ENCODE data around the gene ITGB4.
A peak's percentile ranks its signal among the peaks of the same experiment; 100 is the strongest.

Gene ITGB4

DNA sequence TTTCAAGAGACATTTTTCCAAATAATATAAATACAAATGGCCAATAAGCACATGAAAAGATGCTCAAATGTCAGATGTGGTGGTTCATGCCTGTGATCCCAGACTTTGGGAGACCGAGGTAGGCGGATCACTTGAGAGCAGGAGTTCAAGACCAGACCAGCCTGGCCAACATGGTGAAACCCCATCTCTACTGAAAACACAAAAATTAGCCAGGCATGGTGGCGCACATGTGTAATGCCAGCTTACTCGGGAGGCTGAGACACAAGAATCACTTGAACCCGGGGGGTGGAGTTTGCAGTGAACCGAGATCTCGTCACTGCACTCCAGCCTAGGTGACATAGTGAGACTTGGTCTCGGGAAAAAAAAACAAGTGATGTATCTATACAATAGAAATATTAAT is 46.6 kb downstream of the ITGB4 start:
- H3K4me3 ChIP-seq (ENCODE audit: control insufficient read depth, low read depth, low read length), result no peak overlapping the region
- TF ChIP-seq, protein P1, sequence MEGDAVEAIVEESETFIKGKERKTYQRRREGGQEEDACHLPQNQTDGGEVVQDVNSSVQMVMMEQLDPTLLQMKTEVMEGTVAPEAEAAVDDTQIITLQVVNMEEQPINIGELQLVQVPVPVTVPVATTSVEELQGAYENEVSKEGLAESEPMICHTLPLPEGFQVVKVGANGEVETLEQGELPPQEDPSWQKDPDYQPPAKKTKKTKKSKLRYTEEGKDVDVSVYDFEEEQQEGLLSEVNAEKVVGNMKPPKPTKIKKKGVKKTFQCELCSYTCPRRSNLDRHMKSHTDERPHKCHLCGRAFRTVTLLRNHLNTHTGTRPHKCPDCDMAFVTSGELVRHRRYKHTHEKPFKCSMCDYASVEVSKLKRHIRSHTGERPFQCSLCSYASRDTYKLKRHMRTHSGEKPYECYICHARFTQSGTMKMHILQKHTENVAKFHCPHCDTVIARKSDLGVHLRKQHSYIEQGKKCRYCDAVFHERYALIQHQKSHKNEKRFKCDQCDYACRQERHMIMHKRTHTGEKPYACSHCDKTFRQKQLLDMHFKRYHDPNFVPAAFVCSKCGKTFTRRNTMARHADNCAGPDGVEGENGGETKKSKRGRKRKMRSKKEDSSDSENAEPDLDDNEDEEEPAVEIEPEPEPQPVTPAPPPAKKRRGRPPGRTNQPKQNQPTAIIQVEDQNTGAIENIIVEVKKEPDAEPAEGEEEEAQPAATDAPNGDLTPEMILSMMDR (conservative IDR thresholded peaks at IDR 0.05; ENCODE audit: control insufficient read depth, insufficient read depth, low read depth, low read length), result no peak
- DNase-seq (ENCODE audit: low read depth), result no peak

DNA sequence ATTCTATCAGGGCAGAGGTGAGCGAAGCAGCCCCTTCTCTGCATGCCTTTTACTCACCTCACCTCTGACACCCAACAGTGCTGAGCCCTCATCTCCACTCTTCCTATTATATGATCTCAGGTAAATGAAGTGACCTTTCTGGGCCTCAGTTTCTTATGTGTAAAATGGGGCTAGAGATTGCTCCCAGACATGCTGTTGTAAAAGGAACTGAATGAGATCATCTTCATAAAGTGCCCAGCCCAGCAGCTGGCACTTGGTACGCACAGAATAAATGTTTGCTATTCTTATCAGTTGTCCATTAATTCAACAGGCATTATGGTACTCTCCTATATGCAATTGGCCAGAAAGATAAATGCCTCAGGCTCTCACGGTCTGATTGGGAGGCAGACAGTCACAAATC is 48.3 kb downstream of the ITGB4 start:
- no peak for DNase-seq (ENCODE audit: low read depth)
- H3K4me3 ChIP-seq (ENCODE audit: control insufficient read depth, low read depth, low read length), result no peak overlapping the region
- TF ChIP-seq, protein P1 (conservative IDR thresholded peaks at IDR 0.05; ENCODE audit: control insufficient read depth, insufficient read depth, low read depth, low read length), result no peak

DNA sequence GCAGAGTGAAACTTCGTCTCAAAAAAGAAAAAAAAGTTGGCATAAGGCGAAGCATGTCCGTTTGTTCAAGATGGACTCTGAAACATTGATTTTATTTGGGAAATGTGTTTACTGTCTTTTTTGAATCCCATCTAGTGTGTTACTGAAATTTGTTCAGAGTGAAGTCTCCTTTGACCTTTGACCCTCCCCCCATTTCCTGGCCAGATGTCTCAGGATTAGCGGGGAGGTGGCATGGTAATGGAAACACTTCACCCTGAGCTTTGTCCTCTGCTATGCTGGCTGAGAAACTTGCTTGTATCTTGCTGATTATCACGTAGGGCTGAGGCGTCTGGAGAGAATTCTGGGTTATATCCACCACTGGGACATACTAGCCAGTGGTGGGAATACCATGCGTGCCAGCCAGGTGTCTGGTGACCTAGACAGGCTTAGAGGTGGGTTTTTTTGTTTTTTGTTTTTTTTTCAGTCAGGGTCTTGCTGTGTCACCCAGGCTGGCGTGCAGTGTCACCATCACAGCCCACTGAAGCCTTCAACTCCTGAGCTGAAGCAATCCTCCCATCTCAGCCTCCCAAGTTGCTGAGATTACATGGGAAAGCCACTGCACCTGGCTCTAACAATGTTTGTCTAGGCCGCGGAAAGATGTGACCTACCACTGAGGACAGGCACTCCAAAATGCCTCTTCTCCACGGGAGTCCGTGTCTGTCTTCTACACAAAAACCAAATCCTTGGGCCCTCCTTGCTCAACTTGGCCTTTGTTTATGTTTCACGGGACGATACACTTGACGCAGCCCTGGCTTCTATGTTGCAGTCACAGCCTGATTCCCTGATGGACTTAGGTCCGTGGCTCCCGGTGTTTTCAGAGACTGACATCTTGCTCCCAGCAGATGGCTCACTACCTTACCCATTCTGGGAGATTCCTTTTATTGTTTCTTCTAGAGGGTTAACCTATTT is 50.3 kb downstream of the ITGB4 start:
- TF ChIP-seq, protein P1 (conservative IDR thresholded peaks at IDR 0.05; ENCODE audit: control insufficient read depth, insufficient read depth, low read depth, low read length), result peak; percentile 26
- peak; percentile 46 for DNase-seq (ENCODE audit: low read depth)
- no peak overlapping the region for H3K4me3 ChIP-seq (ENCODE audit: control insufficient read depth, low read depth, low read length)

DNA sequence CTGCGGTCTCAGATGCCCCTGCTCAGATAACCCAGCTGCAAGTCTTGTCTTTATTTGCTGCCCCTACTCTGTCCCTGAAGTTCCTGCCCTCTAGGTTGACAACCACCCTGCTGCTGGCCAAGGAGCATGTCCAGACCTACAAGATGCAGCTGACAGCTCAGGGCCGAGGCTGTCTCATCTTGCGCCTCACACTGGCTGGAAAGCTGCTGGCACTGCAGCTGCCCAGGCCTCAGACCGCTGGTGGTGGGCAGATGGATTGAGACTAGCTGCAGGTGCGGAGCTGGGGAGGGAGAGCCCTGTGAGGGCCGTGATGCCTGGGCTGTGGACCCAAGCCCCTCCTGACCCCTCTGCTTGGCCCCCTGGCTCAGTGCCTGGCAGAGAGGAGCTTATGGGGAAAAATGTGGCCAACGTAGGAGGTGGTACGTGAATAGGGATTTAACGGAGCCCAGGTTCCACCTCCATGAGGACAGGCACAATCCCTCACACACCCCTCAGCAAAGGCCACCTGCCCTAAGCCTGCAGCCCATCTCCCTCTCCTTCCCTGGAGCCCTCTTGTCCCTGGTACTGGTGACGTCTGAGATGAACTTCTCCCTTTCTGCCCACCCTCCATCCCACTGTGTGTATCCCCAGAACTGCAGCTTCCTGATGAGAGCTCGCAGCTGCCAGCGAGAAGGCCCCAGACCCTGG is 52.0 kb downstream of the ITGB4 start:
- TF ChIP-seq, protein P1 (conservative IDR thresholded peaks at IDR 0.05; ENCODE audit: control insufficient read depth, insufficient read depth, low read depth, low read length), result no peak
- no peak for DNase-seq (ENCODE audit: low read depth)
- H3K4me3 ChIP-seq (ENCODE audit: control insufficient read depth, low read depth, low read length), result no peak overlapping the region

DNA sequence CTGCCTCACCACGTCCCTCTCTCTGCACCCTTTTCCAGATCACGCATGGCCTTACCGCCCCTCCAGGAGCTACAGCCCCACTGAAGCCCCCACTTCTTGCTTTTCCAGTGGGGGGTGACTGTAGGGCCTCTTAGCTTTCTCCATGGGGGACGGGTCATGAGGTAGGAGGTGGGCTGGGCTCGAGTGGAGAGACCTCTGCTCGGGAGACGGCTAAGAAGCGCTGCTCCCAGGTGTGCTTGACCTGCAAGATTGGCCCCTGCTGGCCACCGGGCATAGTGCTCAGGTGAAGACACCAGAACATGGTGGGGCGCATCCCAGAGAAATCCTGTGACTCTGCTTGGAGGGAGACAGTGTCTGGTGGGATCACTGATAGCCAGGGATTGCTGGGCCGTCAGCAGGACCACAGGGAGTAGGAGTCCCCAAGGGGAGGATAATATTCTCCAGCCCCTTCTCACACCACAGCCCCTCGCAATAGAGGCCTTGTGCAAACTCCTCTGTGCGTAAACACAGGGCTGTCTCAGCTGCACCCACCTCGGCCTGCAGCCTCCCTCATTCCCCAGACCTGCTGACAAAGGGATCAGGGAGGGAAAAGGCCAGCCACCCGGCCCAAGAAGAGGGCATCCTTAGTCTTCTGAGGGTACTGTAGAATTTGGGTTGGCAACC is 52.7 kb downstream of the ITGB4 start:
- no peak overlapping the region for H3K4me3 ChIP-seq (ENCODE audit: control insufficient read depth, low read depth, low read length)
- no peak for DNase-seq (ENCODE audit: low read depth)

DNA sequence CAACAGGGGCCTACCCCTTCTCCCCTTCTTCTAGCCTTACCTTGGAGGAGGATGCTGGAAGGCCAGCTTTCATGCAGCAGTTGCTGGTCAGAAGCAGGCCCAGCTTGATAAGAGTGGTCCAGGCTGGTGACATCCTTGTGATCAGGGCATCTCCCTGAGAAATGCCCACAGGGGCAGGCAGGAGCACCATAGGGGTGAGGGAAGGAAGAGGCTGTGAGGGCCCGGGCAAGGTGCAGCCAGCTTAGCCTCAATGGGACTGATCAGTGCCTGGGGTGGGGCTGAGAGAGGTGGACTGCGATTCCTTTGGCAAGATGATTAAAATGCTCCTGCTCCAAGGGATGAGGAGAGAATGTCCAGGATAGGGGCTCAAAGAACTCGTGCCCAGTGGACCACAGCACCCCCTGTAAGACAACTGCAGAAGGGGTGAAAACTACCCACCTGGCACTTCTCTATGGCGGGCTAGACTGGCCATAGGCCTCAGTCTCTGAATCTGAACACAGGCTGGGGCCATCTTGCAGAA is 53.3 kb downstream of the ITGB4 start:
- no peak overlapping the region for H3K4me3 ChIP-seq (ENCODE audit: control insufficient read depth, low read depth, low read length)

More for the DNA sequence above, 52.7 kb downstream of the ITGB4 start:
- TF ChIP-seq, protein P1 (conservative IDR thresholded peaks at IDR 0.05; ENCODE audit: control insufficient read depth, insufficient read depth, low read depth, low read length), result no peak

More for the DNA sequence above, 53.3 kb downstream of the ITGB4 start:
- DNase-seq (ENCODE audit: low read depth), result no peak
- TF ChIP-seq, protein P1 (conservative IDR thresholded peaks at IDR 0.05; ENCODE audit: control insufficient read depth, insufficient read depth, low read depth, low read length), result no peak

Measured in fibroblast of mammary gland (primary cell).